AG10803 (cell line): ENCODE data around the gene FAU.

Source experiments
- DNase-seq: peaks from one replicate; pipeline ENCODE4 v3.0.0; 2010; ENCODE audit warnings: low read depth
- H3K4me3 ChIP-seq: 2 replicates; pipeline ENCODE4 v1.5.1; 2011; ENCODE audit warnings: mild to moderate bottlenecking, low read length, control low read depth
- CTCF ChIP-seq: conservative IDR thresholded peaks from 2 replicates; pipeline ENCODE4 v1.5.1; 2011; ENCODE audit warnings: mild to moderate bottlenecking, low read length, control low read depth, inconsistent platforms

FAU gene

GRCh38 chr11:65087216-65087615 is 34.7 kb downstream of the FAU start:
- DNase-seq, result no peak
- no peak overlapping the region for H3K4me3 ChIP-seq
- no peak for TF ChIP-seq CTCF

- no peak for TF ChIP-seq CTCF
- no peak overlapping the region for H3K4me3 ChIP-seq
- DNase-seq, result no peak
These were observed 35.1 kb downstream of the FAU start for GRCh38 chr11:65086809-65087208.

GRCh38 chr11:65085446-65085845 is 36.5 kb downstream of the FAU start:
- peak overlapping the region; percentile 97; the same call in 1 of the 2 replicates for H3K4me3 ChIP-seq
- no peak for TF ChIP-seq CTCF
- no peak for DNase-seq

- H3K4me3 ChIP-seq, result peak overlapping the region; percentile 97
- no peak for TF ChIP-seq CTCF
- DNase-seq, result no peak
These were observed 37.1 kb downstream of the FAU start for GRCh38 chr11:65084598-65085375.

- H3K4me3 ChIP-seq, result peak within 1 kb of the TSS; percentile 97
- peak; percentile 96 for DNase-seq
- TF ChIP-seq CTCF, result no peak
These were observed 37.9 kb downstream of the FAU start, which contains the start of the genes CDCA5 and ZFPL1 for GRCh38 chr11:65083834-65084597. TSS of gene CDCA5 (minus strand) at chr11:65084040. CDS start at chr11:65083978, 62 bp downstream. TSS of gene ZFPL1 (plus strand) at chr11:65084222. CDS start at chr11:65084699, 477 bp downstream.

- no peak for TF ChIP-seq CTCF
- H3K4me3 ChIP-seq, result peak overlapping the region; percentile 97
- DNase-seq, result no peak
These were observed 38.6 kb downstream of the FAU start for GRCh38 chr11:65083134-65083833.
